Uterus (tissue), 4 donors: ENCODE results near the gene SLC25A53. TPM values are rescaled to one million over a fixed set of nuclear protein-coding genes. Genes with fewer than 3 reads are reported as not detected.

Experiments used
- total RNA-seq, 4 donors: library from RNA; depleted of rRNA in 3 of 4; stranded (reverse); fragments of >200 nt in 3 of 4; gene quantifications; one replicate each; pipeline versions ENCODE4 v1.1.0 to v1.2.4, GENCODE V29; 2014 to 2023
- donor health status: DM: yes; HTN: yes; CAD: no.

SLC25A53 gene
- total RNA-seq, 4 donors from 2014 or later, result 10.2 to 22.4 (median 19.2) TPM; not detected in 1

Other genes with a start within 250 kb of the SLC25A53 start
- 10 to 100 TPM in 2 of 4 donors, 1 to 10 TPM in 2; 1.3 to 15.3 (median 9.4) TPM for gene TMSB15B, start 194.4 kb downstream of the SLC25A53 start, total RNA-seq
- gene H2BW1, start 143.3 kb downstream of the SLC25A53 start, total RNA-seq, result not detected
- not detected for gene H2BW2, start 117.1 kb downstream of the SLC25A53 start, total RNA-seq
- gene TMSB15C, start 80.8 kb downstream of the SLC25A53 start, total RNA-seq, result 10 to 100 TPM in 3 of 4 donors, under 1 TPM in 1; 0.59 to 20.3 (median 11.2) TPM
- gene ZCCHC18, start 44.5 kb downstream of the SLC25A53 start, total RNA-seq, result 1 to 10 TPM in 2 of 4 donors, not detected in 2; 3.7 to 7.2 TPM
- 10 to 100 TPM in 3 of 4 donors, 1 to 10 TPM in 1; 6.9 to 44.3 (median 18.0) TPM for gene FAM199X, start 9.4 kb upstream of the SLC25A53 start, total RNA-seq
- gene ESX1, start 97.9 kb upstream of the SLC25A53 start, total RNA-seq, result under 1 TPM in 1 of 4 donors, not detected in 3; 0.21 TPM